Measurements from ENCODE around the gene TMEM179. TPM values are rescaled to one million over a fixed set of nuclear protein-coding genes. Genes with fewer than 3 reads are reported as not detected.

TMEM179 gene
- total RNA-seq, 4 donors from 2014 or later: 2.3 TPM; not detected in 3

GRCh38 chr14:104563742-104564615 is 40.6 kb downstream of the TMEM179 start:
- H3K4me3 ChIP-seq: no peak overlapping the region
- H3K27ac ChIP-seq: no peak overlapping the region
- peak; percentile 47 to 51 for DNase-seq
- no peaks in the 10 kb centered on the region for H3K4me1 ChIP-seq
- TF ChIP-seq CTCF (IDR thresholded peaks at IDR 0.05) (peak; percentile 46 to 85 (median 76)), POLR2A (IDR thresholded peaks at IDR 0.05) (no peak)
- H3K9me3 ChIP-seq: no peaks in the 10 kb centered on the region
- peaks cover 0 to 9% of the 10 kb centered on the region in 2 donors for H3K27me3 ChIP-seq
- intact Hi-C loops (cut with DNase I; ENCODE audit: low total_unique reads): loop anchor here (10.0 kb wide), 1 partner anchor 429 kb away; the partner anchor contains the start of gene KIF26A
- H3K36me3 ChIP-seq: no peaks in the 10 kb centered on the region

GRCh38 chr14:104563191-104563741 is 41.3 kb downstream of the TMEM179 start:
- no peak for DNase-seq
- intact Hi-C loops (cut with DNase I; ENCODE audit: low total_unique reads): loop anchor here (10.0 kb wide), 1 partner anchor 428 kb away; the partner anchor contains the start of gene KIF26A
- no peak for TF ChIP-seq POLR2A (IDR thresholded peaks at IDR 0.05)
- TF ChIP-seq CTCF (IDR thresholded peaks at IDR 0.05): no peak
- Histone ChIP-seq H3K4me3 (no peak overlapping the region), H3K27ac (no peak overlapping the region), H3K27me3 (peaks cover 0 to 9% of the 10 kb centered on the region in 2 donors), H3K9me3 (no peaks in the 10 kb centered on the region), H3K4me1 (no peaks in the 10 kb centered on the region), H3K36me3 (no peaks in the 10 kb centered on the region)

GRCh38 chr14:104562606-104563005 is 42.0 kb downstream of the TMEM179 start:
- Histone ChIP-seq H3K27ac (no peak overlapping the region), H3K36me3 (no peaks in the 10 kb centered on the region), H3K4me3 (no peak overlapping the region), H3K9me3 (no peaks in the 10 kb centered on the region), H3K4me1 (no peaks in the 10 kb centered on the region), H3K27me3 (peaks cover 0 to 9% of the 10 kb centered on the region in 2 donors)
- TF ChIP-seq POLR2A (IDR thresholded peaks at IDR 0.05) (no peak), CTCF (IDR thresholded peaks at IDR 0.05) (no peak)
- no peak for DNase-seq
- intact Hi-C loops (cut with DNase I; ENCODE audit: low total_unique reads): loop anchor here (10.0 kb wide), 1 partner anchor 428 kb away; the partner anchor contains the start of gene KIF26A

GRCh38 chr14:104561632-104562495 is 42.7 kb downstream of the TMEM179 start:
- Histone ChIP-seq H3K4me1 (no peaks in the 10 kb centered on the region), H3K9me3 (no peaks in the 10 kb centered on the region), H3K4me3 (no peak overlapping the region), H3K36me3 (no peaks in the 10 kb centered on the region), H3K27ac (no peak overlapping the region), H3K27me3 (peaks cover 0 to 9% of the 10 kb centered on the region in 2 donors)
- intact Hi-C loops (cut with DNase I; ENCODE audit: low total_unique reads): loop anchor here (10.0 kb wide), 1 partner anchor 427 kb away; the partner anchor contains the start of gene KIF26A
- TF ChIP-seq POLR2A (IDR thresholded peaks at IDR 0.05): no peak
- no peak for TF ChIP-seq CTCF (IDR thresholded peaks at IDR 0.05)
- DNase-seq: no peak

All from uterus (tissue), 4 donors.